Measurements from ENCODE around the gene XIRP1. TPM values are rescaled to one million over a fixed set of nuclear protein-coding genes. Genes with fewer than 3 reads are reported as not detected.
"Not testable (repeated sequence)": the region's sequence is repeated elsewhere in the genome, so short reads cannot be mapped to it uniquely, and the experiment has no call there.

XIRP1 gene
- total RNA-seq, 2 experiments from 2014 or later: not detected

DNA sequence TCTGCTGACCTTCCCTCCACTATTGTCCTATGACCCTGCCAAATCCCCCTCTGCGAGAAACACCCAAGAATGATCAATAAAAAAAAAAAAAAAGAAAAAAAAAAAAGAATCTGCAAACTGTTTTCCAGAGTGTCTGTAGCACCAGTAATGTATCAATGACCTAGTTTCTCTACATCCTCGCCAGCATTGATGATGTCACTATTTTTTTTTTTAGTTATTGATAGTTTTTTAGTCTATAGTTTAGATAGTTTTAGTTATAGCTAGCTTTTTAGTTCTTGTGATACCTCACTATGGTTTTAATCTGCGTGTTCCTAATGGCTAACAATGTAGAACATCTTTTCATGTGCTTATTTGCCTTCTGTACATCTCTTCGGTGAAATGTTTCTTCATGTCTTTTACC is 36.1 kb upstream of the XIRP1 start:
- no peak overlapping the region for H3K4me2 ChIP-seq (ENCODE audit: low read length)
- intact Hi-C loops (cut with micrococcal nuclease; ENCODE audit: unreplicated experiment): loop anchor here (2.0 kb wide), 1 partner anchor 26 kb away; no protein-coding TSS in a partner anchor
- no peaks in the 10 kb centered on the region for H3K9me3 ChIP-seq (ENCODE audit: low read length)
- H3K4me1 ChIP-seq (ENCODE audit: insufficient read depth, low read length, poor library complexity, severe bottlenecking): peaks cover 18% of the 10 kb centered on the region
- no peak for TF ChIP-seq EZH2phosphoT487 (IDR thresholded peaks at IDR 0.05; ENCODE audit: borderline replicate concordance, low read depth, low read length)
- TF ChIP-seq, protein P1, sequence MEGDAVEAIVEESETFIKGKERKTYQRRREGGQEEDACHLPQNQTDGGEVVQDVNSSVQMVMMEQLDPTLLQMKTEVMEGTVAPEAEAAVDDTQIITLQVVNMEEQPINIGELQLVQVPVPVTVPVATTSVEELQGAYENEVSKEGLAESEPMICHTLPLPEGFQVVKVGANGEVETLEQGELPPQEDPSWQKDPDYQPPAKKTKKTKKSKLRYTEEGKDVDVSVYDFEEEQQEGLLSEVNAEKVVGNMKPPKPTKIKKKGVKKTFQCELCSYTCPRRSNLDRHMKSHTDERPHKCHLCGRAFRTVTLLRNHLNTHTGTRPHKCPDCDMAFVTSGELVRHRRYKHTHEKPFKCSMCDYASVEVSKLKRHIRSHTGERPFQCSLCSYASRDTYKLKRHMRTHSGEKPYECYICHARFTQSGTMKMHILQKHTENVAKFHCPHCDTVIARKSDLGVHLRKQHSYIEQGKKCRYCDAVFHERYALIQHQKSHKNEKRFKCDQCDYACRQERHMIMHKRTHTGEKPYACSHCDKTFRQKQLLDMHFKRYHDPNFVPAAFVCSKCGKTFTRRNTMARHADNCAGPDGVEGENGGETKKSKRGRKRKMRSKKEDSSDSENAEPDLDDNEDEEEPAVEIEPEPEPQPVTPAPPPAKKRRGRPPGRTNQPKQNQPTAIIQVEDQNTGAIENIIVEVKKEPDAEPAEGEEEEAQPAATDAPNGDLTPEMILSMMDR (conservative IDR thresholded peaks at IDR 0.05; ENCODE audit: low read length): no peak
- H4K20me1 ChIP-seq (ENCODE audit: insufficient read depth, low read length): no peaks in the 10 kb centered on the region
- no peak overlapping the region for H3K4me3 ChIP-seq (ENCODE audit: low read depth, low read length, poor library complexity, severe bottlenecking)
- H3K27ac ChIP-seq (ENCODE audit: low read depth, low read length, poor library complexity, severe bottlenecking): no peak overlapping the region
- ChIA-PET CTCF (ENCODE audit: unreplicated experiment) (no interaction called here), POLR2A (interaction anchor here (0.7 to 1.8 kb wide), 7 partner anchors 10 to 60 kb away, joined by 3 to 9 read pairs (median 4); no protein-coding TSS in a partner anchor)
- no TSS peak for BruUV-seq (replicated peaks)
- H3K9me2 ChIP-seq (ENCODE audit: insufficient read depth, low read length): no peaks in the 10 kb centered on the region
- H2AFZ ChIP-seq (ENCODE audit: low read length): no peak overlapping the region
- H3K36me3 ChIP-seq (ENCODE audit: insufficient read depth, low read length): no peaks in the 10 kb centered on the region
- DNase-seq (ENCODE audit: low spot score): no peak
- H3K79me2 ChIP-seq (ENCODE audit: insufficient read depth, low read depth, low read length): no peaks in the 10 kb centered on the region

DNA sequence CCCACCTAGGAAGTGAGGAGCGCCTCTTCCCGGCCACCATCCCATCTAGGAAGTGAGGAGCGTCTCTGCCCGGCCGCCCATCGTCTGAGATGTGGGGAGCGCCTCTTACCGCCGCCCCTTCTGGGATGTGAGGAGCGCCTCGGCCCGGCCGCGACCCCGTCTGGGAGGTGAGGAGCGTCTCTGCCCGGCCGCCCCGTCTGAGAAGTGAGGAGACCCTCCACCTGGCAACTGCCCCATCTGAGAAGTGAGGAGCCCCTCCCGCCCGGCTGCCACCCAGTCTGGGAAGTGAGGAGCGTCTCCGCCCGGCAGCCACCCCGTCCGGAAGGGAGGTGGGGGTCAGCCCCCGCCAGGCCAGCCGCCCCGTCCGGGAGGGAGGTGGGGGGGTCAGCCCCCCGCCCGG is 35.2 kb upstream of the XIRP1 start:
- intact Hi-C loops (cut with micrococcal nuclease; ENCODE audit: unreplicated experiment); H3K4me1 ChIP-seq (ENCODE audit: insufficient read depth, low read length, poor library complexity, severe bottlenecking); H3K36me3 ChIP-seq (ENCODE audit: insufficient read depth, low read length); H3K4me3 ChIP-seq (ENCODE audit: low read depth, low read length, poor library complexity, severe bottlenecking); CTCF ChIA-PET (ENCODE audit: unreplicated experiment); H3K4me2 ChIP-seq (ENCODE audit: low read length); H3K27ac ChIP-seq (ENCODE audit: low read depth, low read length, poor library complexity, severe bottlenecking); H3K9me2 ChIP-seq (ENCODE audit: insufficient read depth, low read length); H3K79me2 ChIP-seq (ENCODE audit: insufficient read depth, low read depth, low read length); H4K20me1 ChIP-seq (ENCODE audit: insufficient read depth, low read length); H3K9me3 ChIP-seq (ENCODE audit: low read length); DNase-seq (ENCODE audit: low spot score); H2AFZ ChIP-seq (ENCODE audit: low read length); BruUV-seq (replicated peaks): not testable (repeated sequence)
- POLR2A ChIA-PET: interaction anchor here (1.3 kb wide), 1 partner anchor 13 kb away, joined by 3 read pairs; no protein-coding TSS in a partner anchor

DNA sequence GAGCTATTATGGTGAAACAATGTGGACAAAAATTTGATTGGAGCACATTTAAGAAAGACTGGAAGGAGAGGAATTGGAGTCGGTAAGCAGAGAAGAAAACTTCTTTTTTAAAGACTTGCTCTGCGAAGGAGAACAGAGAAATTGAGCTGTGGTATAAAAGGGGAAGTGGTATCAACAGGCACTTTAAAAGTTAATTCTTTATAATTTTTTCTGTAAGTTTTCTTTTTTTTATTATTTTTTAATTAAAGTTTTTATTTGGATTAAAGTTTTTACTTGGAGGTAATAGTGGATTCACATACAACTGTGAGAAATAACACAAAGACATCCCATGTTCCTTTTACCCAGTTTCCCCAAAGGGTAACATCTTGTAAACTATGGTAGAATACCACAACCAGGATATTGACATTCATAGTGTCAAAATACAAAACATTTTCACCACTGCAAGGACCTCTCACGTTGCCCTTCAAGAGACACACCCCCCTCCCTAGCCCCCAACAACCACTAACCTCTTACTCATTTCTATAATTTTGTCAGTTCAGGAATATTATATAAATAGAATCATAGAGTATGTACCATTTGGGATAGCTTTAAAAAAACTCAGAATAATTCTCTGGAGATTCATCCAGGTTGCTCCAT is 33.8 kb upstream of the XIRP1 start:
- TF ChIP-seq EZH2phosphoT487 (IDR thresholded peaks at IDR 0.05; ENCODE audit: borderline replicate concordance, low read depth, low read length): no peak
- TF ChIP-seq, protein P1 (conservative IDR thresholded peaks at IDR 0.05; ENCODE audit: low read length): no peak
- POLR2A ChIA-PET: no interaction called here
- intact Hi-C loops (cut with micrococcal nuclease; ENCODE audit: unreplicated experiment): no loop called here

More for the DNA sequence above, 33.8 kb upstream of the XIRP1 start:
- no peaks in the 10 kb centered on the region for H3K9me2 ChIP-seq (ENCODE audit: insufficient read depth, low read length)
- CTCF ChIA-PET (ENCODE audit: unreplicated experiment): no interaction called here
- H3K36me3 ChIP-seq (ENCODE audit: insufficient read depth, low read length): no peaks in the 10 kb centered on the region
- H3K79me2 ChIP-seq (ENCODE audit: insufficient read depth, low read depth, low read length): no peaks in the 10 kb centered on the region
- no peaks in the 10 kb centered on the region for H4K20me1 ChIP-seq (ENCODE audit: insufficient read depth, low read length)
- no peak for DNase-seq (ENCODE audit: low spot score)
- H2AFZ ChIP-seq (ENCODE audit: low read length): no peak overlapping the region
- no peaks in the 10 kb centered on the region for H3K9me3 ChIP-seq (ENCODE audit: low read length)
- peaks cover under 1% of the 10 kb centered on the region for H3K4me1 ChIP-seq (ENCODE audit: insufficient read depth, low read length, poor library complexity, severe bottlenecking)
- no peak overlapping the region for H3K27ac ChIP-seq (ENCODE audit: low read depth, low read length, poor library complexity, severe bottlenecking)
- no peak overlapping the region for H3K4me3 ChIP-seq (ENCODE audit: low read depth, low read length, poor library complexity, severe bottlenecking)
- H3K4me2 ChIP-seq (ENCODE audit: low read length): no peak overlapping the region
- BruUV-seq (replicated peaks): no TSS peak
